ENCODE measurements around the gene SDR42E2.

Gene SDR42E2

DNA sequence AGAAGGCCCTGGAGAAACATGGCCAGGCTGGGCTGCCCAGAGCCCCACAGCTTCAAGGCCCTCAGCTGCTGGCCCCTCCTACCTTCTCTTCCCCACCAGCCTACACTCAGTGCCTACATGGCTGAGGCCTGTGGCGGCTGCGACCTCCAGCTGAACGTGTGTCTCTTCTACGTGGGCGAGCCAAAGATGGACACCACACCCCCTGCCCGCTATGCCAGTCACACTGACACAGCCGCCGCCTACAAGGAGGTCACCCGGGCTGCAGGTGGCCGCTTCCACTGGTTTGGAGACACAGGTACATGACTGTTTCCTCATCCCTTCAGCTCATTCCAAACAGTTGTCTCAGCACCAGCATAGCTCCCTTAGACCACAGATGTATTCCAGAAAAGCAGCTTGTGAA is 29.5 kb upstream of the SDR42E2 start:
- TF ChIP-seq, protein P1, sequence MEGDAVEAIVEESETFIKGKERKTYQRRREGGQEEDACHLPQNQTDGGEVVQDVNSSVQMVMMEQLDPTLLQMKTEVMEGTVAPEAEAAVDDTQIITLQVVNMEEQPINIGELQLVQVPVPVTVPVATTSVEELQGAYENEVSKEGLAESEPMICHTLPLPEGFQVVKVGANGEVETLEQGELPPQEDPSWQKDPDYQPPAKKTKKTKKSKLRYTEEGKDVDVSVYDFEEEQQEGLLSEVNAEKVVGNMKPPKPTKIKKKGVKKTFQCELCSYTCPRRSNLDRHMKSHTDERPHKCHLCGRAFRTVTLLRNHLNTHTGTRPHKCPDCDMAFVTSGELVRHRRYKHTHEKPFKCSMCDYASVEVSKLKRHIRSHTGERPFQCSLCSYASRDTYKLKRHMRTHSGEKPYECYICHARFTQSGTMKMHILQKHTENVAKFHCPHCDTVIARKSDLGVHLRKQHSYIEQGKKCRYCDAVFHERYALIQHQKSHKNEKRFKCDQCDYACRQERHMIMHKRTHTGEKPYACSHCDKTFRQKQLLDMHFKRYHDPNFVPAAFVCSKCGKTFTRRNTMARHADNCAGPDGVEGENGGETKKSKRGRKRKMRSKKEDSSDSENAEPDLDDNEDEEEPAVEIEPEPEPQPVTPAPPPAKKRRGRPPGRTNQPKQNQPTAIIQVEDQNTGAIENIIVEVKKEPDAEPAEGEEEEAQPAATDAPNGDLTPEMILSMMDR (IDR thresholded peaks at IDR 0.05; ENCODE audit: insufficient read depth, low read length, poor library complexity, severe bottlenecking), result no peak
- Histone ChIP-seq H3K4me3 (replicated peaks; ENCODE audit: low read depth, low read length) (no peak overlapping the region), H3K36me3 (ENCODE audit: control insufficient read depth, insufficient read depth, low read length) (no peaks in the 10 kb centered on the region), H3K27me3 (replicated peaks; ENCODE audit: control insufficient read depth, insufficient read depth, low read length) (no peaks in the 10 kb centered on the region; the same call in 1 of the 2 replicates)
- DNase-seq (ENCODE audit: extremely low read depth, insufficient read length), result no peak

DNA sequence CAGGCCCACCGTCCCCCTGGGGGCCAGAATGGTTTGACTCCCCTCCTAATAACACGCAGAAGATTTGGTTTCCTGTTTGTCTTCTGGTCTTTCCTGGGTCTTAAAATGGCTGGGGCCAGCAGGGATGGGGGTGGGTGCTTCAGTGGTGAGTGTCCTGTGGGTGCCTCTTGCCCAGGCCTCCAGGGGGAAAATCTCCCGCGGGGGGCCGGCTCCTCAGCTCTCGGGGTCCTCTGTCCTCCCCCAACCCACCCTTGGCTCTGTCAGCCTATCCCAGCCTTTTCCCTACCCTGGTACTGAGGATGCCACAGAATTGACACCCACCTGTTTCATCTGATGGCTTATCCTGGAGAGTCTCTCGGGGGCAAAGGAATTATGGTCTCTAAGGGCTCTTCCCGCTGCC is 23.8 kb upstream of the SDR42E2 start:
- TF ChIP-seq, protein P1 (IDR thresholded peaks at IDR 0.05; ENCODE audit: insufficient read depth, low read length, poor library complexity, severe bottlenecking), result no peak
- Histone ChIP-seq H3K4me3 (replicated peaks; ENCODE audit: low read depth, low read length) (no peak overlapping the region), H3K27me3 (replicated peaks; ENCODE audit: control insufficient read depth, insufficient read depth, low read length) (peaks cover 7% of the 10 kb centered on the region), H3K36me3 (ENCODE audit: control insufficient read depth, insufficient read depth, low read length) (no peaks in the 10 kb centered on the region)
- DNase-seq (ENCODE audit: extremely low read depth, insufficient read length), result no peak

DNA sequence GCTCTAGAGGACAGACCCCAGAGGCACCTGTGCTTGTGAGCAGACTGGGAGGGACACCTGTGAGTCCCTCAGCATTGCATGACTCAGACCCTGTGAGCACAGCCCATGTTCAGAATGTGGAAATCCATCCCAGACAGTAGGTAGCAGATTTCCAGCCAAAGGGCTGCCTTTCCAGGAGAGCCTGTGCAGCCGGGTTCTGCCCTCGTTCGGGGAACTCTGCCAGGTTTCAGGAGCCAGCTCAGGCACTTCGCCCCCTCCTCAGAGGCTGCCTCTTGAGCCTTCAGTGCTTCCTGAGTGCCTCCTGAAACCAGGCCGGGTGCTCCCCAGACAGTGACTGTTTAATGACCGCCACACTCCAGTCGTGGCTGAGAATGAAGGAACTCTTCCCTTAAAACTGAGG is 23.3 kb upstream of the SDR42E2 start:
- TF ChIP-seq, protein P1 (IDR thresholded peaks at IDR 0.05; ENCODE audit: insufficient read depth, low read length, poor library complexity, severe bottlenecking), result no peak
- Histone ChIP-seq H3K27me3 (replicated peaks; ENCODE audit: control insufficient read depth, insufficient read depth, low read length) (peaks cover 7% of the 10 kb centered on the region), H3K4me3 (replicated peaks; ENCODE audit: low read depth, low read length) (no peak overlapping the region), H3K36me3 (ENCODE audit: control insufficient read depth, insufficient read depth, low read length) (no peaks in the 10 kb centered on the region)
- DNase-seq (ENCODE audit: extremely low read depth, insufficient read length), result no peak

DNA sequence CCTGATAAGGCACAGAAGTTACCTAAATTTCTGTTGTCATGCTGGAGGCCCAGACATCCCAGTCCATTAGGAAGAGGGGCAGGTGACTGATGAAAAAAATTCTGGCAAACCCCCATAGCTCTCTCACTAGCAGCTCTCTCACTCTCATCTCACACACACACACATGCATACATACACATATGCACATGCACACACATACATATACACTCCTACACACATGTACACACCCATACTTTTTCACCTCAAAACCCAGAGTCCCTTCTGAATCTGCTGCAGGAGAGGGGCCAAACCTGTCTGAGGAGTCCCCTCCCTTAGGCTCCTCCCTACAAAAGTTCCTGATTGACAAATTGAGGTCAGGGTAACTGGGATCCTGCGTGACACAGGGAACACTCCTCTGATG is 22.6 kb upstream of the SDR42E2 start:
- H3K36me3 ChIP-seq (ENCODE audit: control insufficient read depth, insufficient read depth, low read length), result no peaks in the 10 kb centered on the region
- TF ChIP-seq, protein P1 (IDR thresholded peaks at IDR 0.05; ENCODE audit: insufficient read depth, low read length, poor library complexity, severe bottlenecking), result no peak
- DNase-seq (ENCODE audit: extremely low read depth, insufficient read length), result no peak
- peaks cover 7% of the 10 kb centered on the region for H3K27me3 ChIP-seq (replicated peaks; ENCODE audit: control insufficient read depth, insufficient read depth, low read length)
- H3K4me3 ChIP-seq (replicated peaks; ENCODE audit: low read depth, low read length), result no peak overlapping the region

DNA sequence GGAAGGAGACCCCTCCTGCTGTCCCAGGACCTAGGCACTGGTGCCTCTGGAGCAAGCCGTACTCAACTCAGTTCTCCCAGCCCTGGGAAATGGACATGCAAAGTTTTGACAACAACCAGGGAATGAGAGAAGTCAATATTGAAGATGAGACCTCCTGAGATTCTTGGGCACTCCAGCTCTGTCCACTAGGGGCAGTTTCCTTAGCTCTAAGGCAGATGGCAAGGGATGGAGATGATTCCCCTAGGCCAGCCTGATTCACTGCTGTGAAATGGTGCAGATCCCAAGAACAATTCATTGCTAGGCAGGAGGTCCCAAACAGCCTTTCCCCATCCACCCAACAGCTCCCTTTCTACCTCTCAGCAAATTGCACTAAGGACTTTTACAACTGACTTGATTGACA is 20.5 kb upstream of the SDR42E2 start:
- H3K36me3 ChIP-seq (ENCODE audit: control insufficient read depth, insufficient read depth, low read length), result no peaks in the 10 kb centered on the region
- DNase-seq (ENCODE audit: extremely low read depth, insufficient read length), result no peak

More for the DNA sequence above, 20.5 kb upstream of the SDR42E2 start:
- H3K27me3 ChIP-seq (replicated peaks; ENCODE audit: control insufficient read depth, insufficient read depth, low read length), result peaks cover 7% of the 10 kb centered on the region
- TF ChIP-seq, protein P1 (IDR thresholded peaks at IDR 0.05; ENCODE audit: insufficient read depth, low read length, poor library complexity, severe bottlenecking), result peak; percentile 53
- no peak overlapping the region for H3K4me3 ChIP-seq (replicated peaks; ENCODE audit: low read depth, low read length)

All from GM06990 (cell line).